ENCODE results near the gene EED. TPM values are rescaled to one million over a fixed set of nuclear protein-coding genes. Genes with fewer than 3 reads are reported as not detected.

The EED gene
- total RNA-seq, 1 experiment from 2014 or later: 25.2 TPM

- H3K27ac ChIP-seq (ENCODE audit: low read depth, low read length): no peak overlapping the region
- BruUV-seq (replicated peaks): no TSS peak
- H2AFZ ChIP-seq (ENCODE audit: low read depth, low read length, poor library complexity, severe bottlenecking): peak overlapping the region; percentile 91
- no peaks in the 10 kb centered on the region for H4K20me1 ChIP-seq (ENCODE audit: insufficient read depth)
- peaks cover 5 to 26% of the 10 kb centered on the region in 2 experiments for H3K4me1 ChIP-seq (ENCODE audit: control insufficient read depth in 1 of 2, insufficient read depth in 2 of 2, low read length in 2 of 2)
- POLR2A ChIA-PET: interaction anchor here (1.2 to 1.4 kb wide), 2 partner anchors 9 to 14 kb away, joined by 3 to 6 read pairs; partner anchors contain the start of gene EED
- no peak overlapping the region for H3K9ac ChIP-seq (ENCODE audit: low read length)
- RAD21 ChIA-PET (ENCODE audit: low non-redundant PET in 1 of 2, low total read pairs in 2 of 2, uncharacterized antibody in 2 of 2, unreplicated experiment in 2 of 2): no interaction called here
- H3K9me3 ChIP-seq (ENCODE audit: control insufficient read depth in 1 of 2, insufficient read depth in 1 of 2, low read depth in 1 of 2, low read length in 2 of 2): no peaks in the 10 kb centered on the region
- ATAC-seq: peak; percentile 95
- no peaks in the 10 kb centered on the region for H3K27me3 ChIP-seq (ENCODE audit: insufficient read depth, low read length)
- DNase-seq (ENCODE audit: low read depth, low spot score): peak; percentile 39
- TF ChIP-seq, protein P1, sequence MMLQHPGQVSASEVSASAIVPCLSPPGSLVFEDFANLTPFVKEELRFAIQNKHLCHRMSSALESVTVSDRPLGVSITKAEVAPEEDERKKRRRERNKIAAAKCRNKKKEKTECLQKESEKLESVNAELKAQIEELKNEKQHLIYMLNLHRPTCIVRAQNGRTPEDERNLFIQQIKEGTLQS (IDR thresholded peaks at IDR 0.05): no peak
- TF ChIP-seq ZNF274 (IDR thresholded peaks at IDR 0.05; ENCODE audit: low read depth, low read length) (no peak), SIN3A (IDR thresholded peaks at IDR 0.05; ENCODE audit: low read depth) (no peak), POLR2A (IDR thresholded peaks at IDR 0.05; ENCODE audit: borderline replicate concordance, extremely low read depth, insufficient read depth, insufficient read length) (no peak), RAD21 (IDR thresholded peaks at IDR 0.05; ENCODE audit: low read depth) (peak; percentile 42; the same call in 1 of the 2 replicates), SP1 (IDR thresholded peaks at IDR 0.05; ENCODE audit: low read depth) (peak; percentile 17; the same call in 1 of the 2 replicates), FOSL1 (IDR thresholded peaks at IDR 0.05; ENCODE audit: low read depth) (0 out of 2 replicates have a peak, but pooled peaks have one; percentile 12)
- TF ChIP-seq, protein P2, sequence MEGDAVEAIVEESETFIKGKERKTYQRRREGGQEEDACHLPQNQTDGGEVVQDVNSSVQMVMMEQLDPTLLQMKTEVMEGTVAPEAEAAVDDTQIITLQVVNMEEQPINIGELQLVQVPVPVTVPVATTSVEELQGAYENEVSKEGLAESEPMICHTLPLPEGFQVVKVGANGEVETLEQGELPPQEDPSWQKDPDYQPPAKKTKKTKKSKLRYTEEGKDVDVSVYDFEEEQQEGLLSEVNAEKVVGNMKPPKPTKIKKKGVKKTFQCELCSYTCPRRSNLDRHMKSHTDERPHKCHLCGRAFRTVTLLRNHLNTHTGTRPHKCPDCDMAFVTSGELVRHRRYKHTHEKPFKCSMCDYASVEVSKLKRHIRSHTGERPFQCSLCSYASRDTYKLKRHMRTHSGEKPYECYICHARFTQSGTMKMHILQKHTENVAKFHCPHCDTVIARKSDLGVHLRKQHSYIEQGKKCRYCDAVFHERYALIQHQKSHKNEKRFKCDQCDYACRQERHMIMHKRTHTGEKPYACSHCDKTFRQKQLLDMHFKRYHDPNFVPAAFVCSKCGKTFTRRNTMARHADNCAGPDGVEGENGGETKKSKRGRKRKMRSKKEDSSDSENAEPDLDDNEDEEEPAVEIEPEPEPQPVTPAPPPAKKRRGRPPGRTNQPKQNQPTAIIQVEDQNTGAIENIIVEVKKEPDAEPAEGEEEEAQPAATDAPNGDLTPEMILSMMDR (IDR thresholded peaks at IDR 0.05 in 2 of 3, conservative IDR thresholded peaks at IDR 0.05 in 1 of 3; ENCODE audit: borderline replicate concordance in 1 of 3, insufficient read depth in 1 of 3, low read depth in 2 of 3, low read length in 2 of 3): peak; percentile 31 to 63 (median 59); a peak in 5 of 6 replicates
- intact Hi-C loops (cut with micrococcal nuclease): no loop called here
- H3K4me2 ChIP-seq (ENCODE audit: low read length): peak overlapping the region; percentile 36
- no peaks in the 10 kb centered on the region for H3K79me2 ChIP-seq (ENCODE audit: insufficient read depth, low read length)
- H3K36me3 ChIP-seq (ENCODE audit: control insufficient read depth in 1 of 2, insufficient read depth in 2 of 2, low read length in 2 of 2): no peaks in the 10 kb centered on the region
- no peaks in the 10 kb centered on the region for H3K9me2 ChIP-seq (ENCODE audit: insufficient read depth)
- no peak overlapping the region for H3K4me3 ChIP-seq (replicated peaks in 1 of 2; ENCODE audit: low read depth in 1 of 2, low read length in 2 of 2)
- CTCF ChIA-PET: interaction anchor here (0.9 to 2.5 kb wide), 8 partner anchors 9 to 375 kb away, joined by 3 to 14 read pairs (median 5); partner anchors contain the start of gene CCDC83
Measured at GRCh38 chr11:86230179-86230804, 14.3 kb upstream of the EED start.

All from HCT116 (cell line).